ENCODE data around the gene RASGRF2.

- TF ChIP-seq POLR2A (IDR thresholded peaks at IDR 0.05; ENCODE audit: low read length) (no peak), GATA1 (IDR thresholded peaks at IDR 0.05; ENCODE audit: low read depth, low read length) (no peak)
These were observed 57.2 kb downstream of the RASGRF2 start for GRCh38 chr5:81017320-81017719.
